Epithelial cell of prostate (primary cell): ENCODE measurements around the gene INTU.
A peak's percentile ranks its signal among the peaks of the same experiment; 100 is the strongest.
"Not testable (repeated sequence)": the region's sequence is repeated elsewhere in the genome, so short reads cannot be mapped to it uniquely, and the experiment has no call there.

Source experiments
- DNase-seq: peaks from one replicate; pipeline ENCODE4 v3.0.0-alpha.2; 2011; ENCODE audit warnings: low read depth, low spot score
- H3K27ac ChIP-seq: fragments of 450-650 bp; 2 replicates; pipeline ENCODE4 v1.5.1; 2017; ENCODE audit warnings: mild to moderate bottlenecking

Gene INTU

GRCh38 chr4:127641524-127641923 lies 8.8 kb downstream of the INTU start:
- no peak for DNase-seq
- H3K27ac ChIP-seq = no peak overlapping the region

GRCh38 chr4:127642169-127642568 lies 9.4 kb downstream of the INTU start:
- no peak overlapping the region for H3K27ac ChIP-seq
- no peak for DNase-seq

- H3K27ac ChIP-seq = no peak overlapping the region
- DNase-seq = no peak
These were observed 11.0 kb downstream of the INTU start for GRCh38 chr4:127643791-127644190.

- no peak for DNase-seq
- H3K27ac ChIP-seq = no peak overlapping the region
These were observed 15.3 kb downstream of the INTU start for GRCh38 chr4:127648061-127648460.

GRCh38 chr4:127655590-127655989 lies 22.8 kb downstream of the INTU start:
- not testable (repeated sequence) for H3K27ac ChIP-seq, DNase-seq

- DNase-seq = no peak
- H3K27ac ChIP-seq = no peak overlapping the region
These were observed 23.4 kb downstream of the INTU start for GRCh38 chr4:127656047-127656680.

- no peak for DNase-seq
These were observed 27.6 kb downstream of the INTU start for GRCh38 chr4:127660284-127660885.

GRCh38 chr4:127667116-127667515 lies 34.4 kb downstream of the INTU start:
- H3K27ac ChIP-seq = no peak overlapping the region
- DNase-seq = no peak

More at GRCh38 chr4:127660284-127660885, 27.6 kb downstream of the INTU start:
- no peak overlapping the region for H3K27ac ChIP-seq

GRCh38 chr4:127667772-127668171 lies 35.0 kb downstream of the INTU start:
- no peak for DNase-seq
- no peak overlapping the region for H3K27ac ChIP-seq

GRCh38 chr4:127668770-127669169 lies 36.0 kb downstream of the INTU start:
- no peak for DNase-seq
- no peak overlapping the region for H3K27ac ChIP-seq

- H3K27ac ChIP-seq = no peak overlapping the region
- no peak for DNase-seq
These were observed 36.9 kb downstream of the INTU start for GRCh38 chr4:127669691-127670090.

GRCh38 chr4:127672111-127672510 lies 39.4 kb downstream of the INTU start:
- no peak for DNase-seq
- H3K27ac ChIP-seq = no peak overlapping the region

- DNase-seq = no peak
- H3K27ac ChIP-seq = no peak overlapping the region
These were observed 52.5 kb downstream of the INTU start for GRCh38 chr4:127685292-127685691.

GRCh38 chr4:127686658-127687057 lies 53.9 kb downstream of the INTU start:
- no peak for DNase-seq
- H3K27ac ChIP-seq = peak overlapping the region; percentile 19

GRCh38 chr4:127687580-127687979 lies 54.8 kb downstream of the INTU start:
- H3K27ac ChIP-seq = no peak overlapping the region
- no peak for DNase-seq

- peak; percentile 67 for DNase-seq
- peak overlapping the region; percentile 18 for H3K27ac ChIP-seq
These were observed 66.0 kb downstream of the INTU start for GRCh38 chr4:127698789-127699200.

GRCh38 chr4:127708985-127709384 lies 76.2 kb downstream of the INTU start:
- H3K27ac ChIP-seq = peak overlapping the region; percentile 92
- peak; percentile 96 for DNase-seq

- H3K27ac ChIP-seq = peak overlapping the region; percentile 92
- peak; percentile 70 for DNase-seq
These were observed 76.7 kb downstream of the INTU start for GRCh38 chr4:127709456-127709855.

GRCh38 chr4:127730142-127730913 lies 97.6 kb downstream of the INTU start, which contains the start of gene SLC25A31:
TSS of gene SLC25A31 (plus strand) at chr4:127730400. CDS start at chr4:127730546, 146 bp downstream.
- DNase-seq = no peak
- no peak within 1 kb of the TSS for H3K27ac ChIP-seq

- H3K27ac ChIP-seq = no peak overlapping the region
- DNase-seq = no peak
These were observed 98.6 kb downstream of the INTU start for GRCh38 chr4:127731406-127731805.

- no peak overlapping the region for H3K27ac ChIP-seq
- DNase-seq = no peak
These were observed 100.0 kb downstream of the INTU start for GRCh38 chr4:127732623-127733328.
